WI38 (cell line): ENCODE measurements around the gene RAPGEFL1.

ENCODE experiments used
- H3K4me3 ChIP-seq: 2 replicates; pipeline ENCODE4 v1.5.1; 2011; ENCODE audit warnings: low read depth, mild to moderate bottlenecking, control low read depth, low read length
- CTCF ChIP-seq: IDR thresholded peaks from 2 replicates; pipeline ENCODE4 v1.5.1; 2012; ENCODE audit warnings: low read depth, mild to moderate bottlenecking, control low read depth, low read length

RAPGEFL1 gene

GRCh38 chr17:40174514-40174913 is 2.8 kb upstream of the RAPGEFL1 start:
- no peak for TF ChIP-seq CTCF
- H3K4me3 ChIP-seq, result no peak overlapping the region

- no peak for TF ChIP-seq CTCF
- H3K4me3 ChIP-seq, result no peak overlapping the region
Observed at GRCh38 chr17:40175928-40176753, 1.1 kb upstream of the RAPGEFL1 start.

GRCh38 chr17:40176754-40177110 is 538 bp upstream of the RAPGEFL1 start:
- no peak for TF ChIP-seq CTCF
- no peak overlapping the region for H3K4me3 ChIP-seq

GRCh38 chr17:40178021-40178601 is 841 bp downstream of the RAPGEFL1 start:
- H3K4me3 ChIP-seq, result no peak overlapping the region
- TF ChIP-seq CTCF, result no peak

- no peak overlapping the region for H3K4me3 ChIP-seq
- TF ChIP-seq CTCF, result no peak
Observed at GRCh38 chr17:40178660-40179059, 1.4 kb downstream of the RAPGEFL1 start.

GRCh38 chr17:40179923-40180659 is 2.8 kb downstream of the RAPGEFL1 start:
- H3K4me3 ChIP-seq, result no peak overlapping the region
- TF ChIP-seq CTCF, result no peak

GRCh38 chr17:40180694-40181093 is 3.4 kb downstream of the RAPGEFL1 start:
- no peak for TF ChIP-seq CTCF
- no peak overlapping the region for H3K4me3 ChIP-seq
